ENCODE data around the gene NOL3. TPM values are rescaled to one million over a fixed set of nuclear protein-coding genes. Genes with fewer than 3 reads are reported as not detected.

The NOL3 gene
- total RNA-seq (2012; rRNA removed) (5.0 and 6.1 TPM in 2 replicates), polyA plus RNA-seq (2012; rRNA removed) (16.9 and 17.2 TPM in 2 replicates), Bru-seq, nascent RNA (percentile 82 among the genes with signal in this experiment), BruChase-seq, experiment 1, labeled RNA remaining after a 6-hour chase (percentile 84 among the genes with signal in this experiment), BruChase-seq, experiment 2, labeled RNA remaining after a 2-hour chase (percentile 85 among the genes with signal in this experiment)
- 17.3 and 24.9 TPM in 2 replicates for polyA plus RNA-seq (2012; cell fraction: cytosol; rRNA removed)
- 60.1 and 82.3 TPM in 2 replicates for polyA plus RNA-seq (2012; cell fraction: nucleus; rRNA removed; ENCODE audit: low replicate concordance)
- long read RNA-seq, partial matches to known transcripts, result 7 of 14 reads
- long read RNA-seq, other reads (novel, unspliced or antisense), result 6 of 14 reads

DNA sequence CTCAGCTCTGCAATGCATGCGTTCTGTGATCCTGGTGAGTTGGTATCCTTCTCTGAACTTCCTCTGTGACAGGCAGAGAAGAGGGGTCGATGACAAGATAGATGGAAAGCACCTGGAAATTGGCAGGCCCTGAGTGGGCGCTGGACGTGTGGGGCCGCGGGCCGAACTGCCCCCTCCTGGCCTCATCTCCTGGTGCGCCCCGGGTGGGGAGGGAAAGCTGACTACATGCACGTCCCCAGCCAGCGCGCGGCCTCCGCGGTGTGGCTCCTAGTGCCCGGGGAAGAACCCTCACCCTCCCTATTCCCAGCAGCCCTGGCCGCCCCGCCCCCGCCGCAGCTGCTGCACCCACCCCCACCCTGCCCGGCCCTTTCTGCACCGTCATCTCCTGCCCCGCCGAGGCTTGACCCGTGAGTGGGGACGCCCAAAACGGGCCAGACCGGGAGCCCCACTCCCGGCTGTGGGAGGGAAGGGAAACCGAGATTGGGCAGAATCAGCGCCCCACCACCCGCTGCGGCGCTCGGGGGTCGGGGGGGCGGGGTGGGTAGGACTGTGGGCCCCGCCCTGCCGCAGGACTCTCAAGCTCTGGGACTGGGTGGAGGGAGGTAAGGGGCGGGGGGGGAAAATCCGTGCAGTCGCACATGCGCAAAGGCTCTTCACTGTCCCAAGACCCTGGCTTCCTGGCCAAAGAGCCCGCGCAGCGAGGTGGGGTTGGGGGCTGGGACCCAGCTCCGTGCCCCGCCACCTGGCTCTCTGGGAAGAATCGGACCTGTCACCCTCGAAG, at the start of gene NOL3:
Gene NOL3, plus strand, starts transcription at position 371 of the 781 bp plus-strand sequence.
- CTCF ChIA-PET, result interaction anchor here (0.6 to 1.5 kb wide), 6 partner anchors 10 to 550 kb away, joined by 3 to 6 read pairs (median 4); no protein-coding TSS in a partner anchor
- dilution Hi-C loops (cut with HindIII; ENCODE audit: low sequenced_read_pairs, unreplicated experiment) (no loop called here), in situ Hi-C loops (cut with MboI; ENCODE audit: low sequenced_read_pairs) (no loop called here), intact Hi-C loops (cut with micrococcal nuclease) (no loop called here)
- Histone ChIP-seq H2AK9ac (replicated peaks; ENCODE audit: low read depth, low read length, poor library complexity) (peak within 1 kb of the TSS; percentile 99), H3K27me3 (ENCODE audit: control insufficient read depth, insufficient read depth, low read length) (peaks cover 9% of the 10 kb centered on the region; the same call in 1 of the 2 replicates), H4K91ac (ENCODE audit: insufficient read depth, low read depth, low read length) (peak within 1 kb of the TSS; percentile 98), H3K27ac (ENCODE audit: insufficient read depth, low read length) (peak within 1 kb of the TSS; percentile 80), H2AK5ac (ENCODE audit: low read depth, low read length) (peak within 1 kb of the TSS; percentile 99), H3K56ac (ENCODE audit: extremely low read depth, insufficient read depth, low read length) (peak within 1 kb of the TSS; percentile 72), H3K14ac (replicated peaks; ENCODE audit: low read depth, low read length) (peak within 1 kb of the TSS; percentile 89), H4K5ac (ENCODE audit: low read depth, low read length) (peak within 1 kb of the TSS; percentile 84), H2BK15ac (ENCODE audit: low read depth, low read length) (peak within 1 kb of the TSS; percentile 87), H3K18ac (ENCODE audit: low read depth, low read length) (peak within 1 kb of the TSS; percentile 84), H3K4me3 (ENCODE audit: insufficient read depth, low read depth, low read length) (peak within 1 kb of the TSS; percentile 44), H3K36me3 (ENCODE audit: control insufficient read depth, insufficient read depth, low read length) (peaks cover 6% of the 10 kb centered on the region; the same call in 1 of the 2 replicates), H3K4me2 (ENCODE audit: low read depth, low read length) (peak within 1 kb of the TSS; percentile 74), H3K9ac (ENCODE audit: low read depth, low read length) (peak within 1 kb of the TSS; percentile 86), H3K4ac (ENCODE audit: low read depth, low read length) (peak within 1 kb of the TSS; percentile 94), H4K8ac (ENCODE audit: low read depth in 2 of 2, low read length in 2 of 2) (peak within 1 kb of the TSS; percentile 77 to 96), H4K20me1 (ENCODE audit: insufficient read depth, low read length) (0 out of 2 replicates have a peak, but pooled peaks cover 4% of the 10 kb centered on the region), H2AFZ (replicated peaks; ENCODE audit: low read length, poor library complexity) (peak within 1 kb of the TSS; percentile 98), H3K23ac (ENCODE audit: low read depth, low read length) (peak within 1 kb of the TSS; percentile 97), H2BK5ac (ENCODE audit: low read depth, low read length, poor library complexity, severe bottlenecking) (peak within 1 kb of the TSS; percentile 93), H3K79me1 (ENCODE audit: low read depth in 1 of 2, low read length in 2 of 2) (peaks cover 9 to 38% of the 10 kb centered on the region in 2 experiments; a peak in 3 of 4 replicates), H3K9me3 (ENCODE audit: control insufficient read depth, insufficient read depth, low read length) (no peaks in the 10 kb centered on the region), H2BK120ac (ENCODE audit: low read depth, low read length) (peak within 1 kb of the TSS; percentile 81), H3K4me1 (ENCODE audit: control insufficient read depth, insufficient read depth, low read length) (peaks cover 29% of the 10 kb centered on the region), H2BK20ac (ENCODE audit: low read depth, low read length) (peak within 1 kb of the TSS; percentile 82), H3K9me1 (ENCODE audit: insufficient read depth, low read length) (peaks cover 20% of the 10 kb centered on the region)
- no TSS peak for BruUV-seq (replicated peaks)
- DNase-seq (peak; percentile 76), ATAC-seq (ENCODE audit: low read depth) (peak; percentile 73)
- POLR2A ChIA-PET (ENCODE audit: unreplicated experiment), result interaction anchor here (0.7 kb wide), 1 partner anchor 34 kb away, joined by 7 read pairs; no protein-coding TSS in a partner anchor
- WGBS, 2 experiments (ENCODE audit: extremely low coverage in 2 of 2, insufficient read length in 1 of 2), result 7% methylated on average over 11 of the region's 50 CpGs; no CpG with 5 or more reads in 1 of the 2 experiments
- TF ChIP-seq MAFK (IDR thresholded peaks at IDR 0.05; ENCODE audit: low read depth, low read length) (peak; percentile 8; the same call in 1 of the 2 replicates), BHLHE40 (IDR thresholded peaks at IDR 0.05; ENCODE audit: low read depth, low read length) (no peak), POLR2A (IDR thresholded peaks at IDR 0.05; ENCODE audit: low read depth, low read length) (peak; percentile 45; the same call in 1 of the 2 replicates), CHD1 (IDR thresholded peaks at IDR 0.05; ENCODE audit: low read depth, low read length) (no peak), CEBPB (IDR thresholded peaks at IDR 0.05; ENCODE audit: low read depth, low read length) (no peak), MXI1 (IDR thresholded peaks at IDR 0.05; ENCODE audit: borderline replicate concordance, low read depth, low read length) (no peak), RAD21 (IDR thresholded peaks at IDR 0.05; ENCODE audit: low read length) (0 out of 2 replicates have a peak, but pooled peaks have one; percentile 13), SMC3 (IDR thresholded peaks at IDR 0.05; ENCODE audit: low read depth, low read length) (0 out of 2 replicates have a peak, but pooled peaks have one; percentile 9), FOS (IDR thresholded peaks at IDR 0.05; ENCODE audit: low read depth, low read length) (no peak), RFX5 (IDR thresholded peaks at IDR 0.05; ENCODE audit: low read depth, low read length) (no peak), RCOR1 (IDR thresholded peaks at IDR 0.05; ENCODE audit: insufficient replicate concordance, low read length) (no peak)
- TF ChIP-seq, protein P1, sequence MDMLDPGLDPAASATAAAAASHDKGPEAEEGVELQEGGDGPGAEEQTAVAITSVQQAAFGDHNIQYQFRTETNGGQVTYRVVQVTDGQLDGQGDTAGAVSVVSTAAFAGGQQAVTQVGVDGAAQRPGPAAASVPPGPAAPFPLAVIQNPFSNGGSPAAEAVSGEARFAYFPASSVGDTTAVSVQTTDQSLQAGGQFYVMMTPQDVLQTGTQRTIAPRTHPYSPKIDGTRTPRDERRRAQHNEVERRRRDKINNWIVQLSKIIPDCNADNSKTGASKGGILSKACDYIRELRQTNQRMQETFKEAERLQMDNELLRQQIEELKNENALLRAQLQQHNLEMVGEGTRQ (IDR thresholded peaks at IDR 0.05; ENCODE audit: low read depth, low read length), result no peak
- TF ChIP-seq, protein P2, sequence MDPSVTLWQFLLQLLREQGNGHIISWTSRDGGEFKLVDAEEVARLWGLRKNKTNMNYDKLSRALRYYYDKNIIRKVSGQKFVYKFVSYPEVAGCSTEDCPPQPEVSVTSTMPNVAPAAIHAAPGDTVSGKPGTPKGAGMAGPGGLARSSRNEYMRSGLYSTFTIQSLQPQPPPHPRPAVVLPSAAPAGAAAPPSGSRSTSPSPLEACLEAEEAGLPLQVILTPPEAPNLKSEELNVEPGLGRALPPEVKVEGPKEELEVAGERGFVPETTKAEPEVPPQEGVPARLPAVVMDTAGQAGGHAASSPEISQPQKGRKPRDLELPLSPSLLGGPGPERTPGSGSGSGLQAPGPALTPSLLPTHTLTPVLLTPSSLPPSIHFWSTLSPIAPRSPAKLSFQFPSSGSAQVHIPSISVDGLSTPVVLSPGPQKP (IDR thresholded peaks at IDR 0.05; ENCODE audit: borderline replicate concordance, low read depth, low read length), result no peak
